Progenitor cell of endocrine pancreas (in vitro differentiated cells): ENCODE measurements around the gene ODAD3. TPM values are rescaled to one million over a fixed set of nuclear protein-coding genes. Genes with fewer than 3 reads are reported as not detected.

Experiments
- DNase-seq: peaks from one replicate; pipeline ENCODE4 v3.0.0; 2021; ENCODE audit warnings: low spot score; ENCODE audit not compliant: unreplicated experiment
- H3K27ac Mint-ChIP-seq: 2 replicates; pipeline ENCODE4 v1.8.0; 2021; ENCODE audit warnings: mild to moderate bottlenecking, moderate library complexity, mixed read lengths
- H3K27me3 Mint-ChIP-seq: 2 replicates; pipeline ENCODE4 v1.8.0; 2021; ENCODE audit warnings: mixed read lengths
- H3K36me3 Mint-ChIP-seq: 2 replicates; pipeline ENCODE4 v1.8.0; 2022; ENCODE audit warnings: mixed read lengths; ENCODE audit not compliant: insufficient read depth
- H3K4me1 Mint-ChIP-seq: 2 replicates; pipeline ENCODE4 v1.8.0; 2021; ENCODE audit warnings: low read depth, mixed read lengths
- H3K4me3 Mint-ChIP-seq: 2 replicates; pipeline ENCODE4 v1.8.0; 2021; ENCODE audit warnings: low read depth, mild to moderate bottlenecking, moderate library complexity, mixed read lengths
- H3K9me3 Mint-ChIP-seq: 2 replicates; pipeline ENCODE4 v1.8.0; 2021; ENCODE audit warnings: low read depth, mixed read lengths
- CTCF ChIP-seq: fragments of 200-600 bp; sonication (generic); IDR thresholded peaks from one replicate; pipeline ENCODE4 v1.5.0; 2021; ENCODE audit warnings: antibody characterized with exemption, mild to moderate bottlenecking; ENCODE audit not compliant: unreplicated experiment
- total RNA-seq: library from RNA; stranded (reverse); gene quantifications from 2 replicates; pipeline ENCODE4 v1.2.1, GENCODE V29; 2021

Gene ODAD3
- total RNA-seq, 1 donor from 2014 or later = 2.2 TPM

GRCh38 chr19:11373166-11373884, 61.6 kb downstream of the ODAD3 start:
- Mint-ChIP-seq H3K9me3 (no peaks in the 10 kb centered on the region), H3K4me3 (no peak overlapping the region), H3K36me3 (peaks cover 3% of the 10 kb centered on the region), H3K4me1 (peaks cover 7% of the 10 kb centered on the region), H3K27me3 (no peaks in the 10 kb centered on the region), H3K27ac (no peak overlapping the region)
- DNase-seq = peak; percentile 37
- no peak for TF ChIP-seq CTCF

GRCh38 chr19:11370744-11371143, 64.2 kb downstream of the ODAD3 start:
- no peak for TF ChIP-seq CTCF
- peaks cover 2% of the 10 kb centered on the region for H3K36me3 Mint-ChIP-seq
- DNase-seq = no peak
- no peak overlapping the region for H3K27ac Mint-ChIP-seq
- peaks cover 5% of the 10 kb centered on the region for H3K4me1 Mint-ChIP-seq
- no peaks in the 10 kb centered on the region for H3K27me3 Mint-ChIP-seq
- H3K4me3 Mint-ChIP-seq = no peak overlapping the region
- no peaks in the 10 kb centered on the region for H3K9me3 Mint-ChIP-seq

Other genes starting within 250 kb of the ODAD3 start
- gene KANK2, start 237.6 kb downstream of the ODAD3 start, total RNA-seq = 27.6 and 29.1 TPM in 2 replicates
- gene ANGPTL8, start 195.5 kb downstream of the ODAD3 start, total RNA-seq = not detected in 2 replicates
- gene DOCK6, start 172.6 kb downstream of the ODAD3 start, total RNA-seq = 88.0 and 89.1 TPM in 2 replicates
- gene TSPAN16, start 139.0 kb downstream of the ODAD3 start, total RNA-seq = not detected in 2 replicates
- gene RAB3D, start 95.5 kb downstream of the ODAD3 start, total RNA-seq = 40.7 and 43.9 TPM in 2 replicates
- 49.8 and 51.1 TPM in 2 replicates for gene TMEM205, start 88.9 kb downstream of the ODAD3 start, total RNA-seq
- gene CCDC159, start 88.6 kb downstream of the ODAD3 start, total RNA-seq = 25.0 and 27.6 TPM in 2 replicates
- gene PLPPR2, start 79.7 kb downstream of the ODAD3 start, total RNA-seq = 7.9 and 10.1 TPM in 2 replicates
- gene SWSAP1, start 60.5 kb downstream of the ODAD3 start, total RNA-seq = 3.2 and 3.3 TPM in 2 replicates
- 53.6 and 56.7 TPM in 2 replicates for gene EPOR, start 50.8 kb downstream of the ODAD3 start, total RNA-seq
- gene RGL3, start 15.8 kb downstream of the ODAD3 start, total RNA-seq = 266 and 284 TPM in 2 replicates
- gene PRKCSH, start 514 bp upstream of the ODAD3 start, total RNA-seq = 409 and 437 TPM in 2 replicates
- gene ELAVL3, start 45.9 kb upstream of the ODAD3 start, total RNA-seq = 0.87 and 1.4 TPM in 2 replicates
- gene ZNF653, start 70.7 kb upstream of the ODAD3 start, total RNA-seq = 17.6 and 21.8 TPM in 2 replicates
- 36.1 and 38.5 TPM in 2 replicates for gene ECSIT, start 94.0 kb upstream of the ODAD3 start, total RNA-seq
- gene CNN1, start 103.7 kb upstream of the ODAD3 start, total RNA-seq = 3.2 and 9.0 TPM in 2 replicates
- gene ELOF1, start 124.1 kb upstream of the ODAD3 start, total RNA-seq = 48.7 and 56.5 TPM in 2 replicates
- gene ACP5, start 142.5 kb upstream of the ODAD3 start, total RNA-seq = 1.6 and 2.7 TPM in 2 replicates
- gene ZNF627, start 162.4 kb upstream of the ODAD3 start, total RNA-seq = 31.9 and 33.6 TPM in 2 replicates